Mucosa of stomach (tissue), 1 donor: Measurements from ENCODE around the gene FAM168A.
"Not testable (repeated sequence)": the region's sequence is repeated elsewhere in the genome, so short reads cannot be mapped to it uniquely, and the experiment has no call there.

Source experiments
- H3K27me3 ChIP-seq: one replicate; pipeline ENCODE4 v1.7.0; 2013; ENCODE audit warnings: mild to moderate bottlenecking, low read length; ENCODE audit not compliant: control insufficient read depth, insufficient read depth
- H3K36me3 ChIP-seq: one replicate; pipeline ENCODE4 v1.7.0; 2013; ENCODE audit warnings: low read length; ENCODE audit not compliant: control insufficient read depth, insufficient read depth
- H3K4me1 ChIP-seq: one replicate; pipeline ENCODE4 v1.7.0; 2013; ENCODE audit warnings: mild to moderate bottlenecking, low read length; ENCODE audit not compliant: control insufficient read depth, insufficient read depth
- H3K4me3 ChIP-seq: one replicate; pipeline ENCODE4 v1.7.0; 2013; ENCODE audit warnings: low read length
- H3K9ac ChIP-seq: one replicate; pipeline ENCODE4 v1.7.0; 2013; ENCODE audit warnings: mild to moderate bottlenecking, low read length, moderate library complexity
- H3K9me3 ChIP-seq: one replicate; pipeline ENCODE4 v1.7.0; 2013; ENCODE audit warnings: mild to moderate bottlenecking, low read length, moderate library complexity; ENCODE audit not compliant: control insufficient read depth
- donor health status: Pancreatic carcinoma.

Gene FAM168A

GRCh38 chr11:73586791-73587190, 11.1 kb downstream of the FAM168A start:
- Histone ChIP-seq H3K9ac (no peak overlapping the region), H3K36me3 (no peaks in the 10 kb centered on the region), H3K9me3 (no peaks in the 10 kb centered on the region), H3K4me3 (no peak overlapping the region), H3K27me3 (no peaks in the 10 kb centered on the region), H3K4me1 (no peaks in the 10 kb centered on the region)

- H3K9ac ChIP-seq: no peak overlapping the region
- H3K27me3 ChIP-seq: no peaks in the 10 kb centered on the region
- no peak overlapping the region for H3K4me3 ChIP-seq
- H3K9me3 ChIP-seq: no peaks in the 10 kb centered on the region
- no peaks in the 10 kb centered on the region for H3K36me3 ChIP-seq
- H3K4me1 ChIP-seq: no peaks in the 10 kb centered on the region
Measured at GRCh38 chr11:73585834-73586575, 11.9 kb downstream of the FAM168A start.

- no peaks in the 10 kb centered on the region for H3K36me3 ChIP-seq
- H3K9ac ChIP-seq: no peak overlapping the region
Measured at GRCh38 chr11:73584831-73585230, 13.1 kb downstream of the FAM168A start.

GRCh38 chr11:73582653-73583052, 15.3 kb downstream of the FAM168A start:
- no peaks in the 10 kb centered on the region for H3K9me3 ChIP-seq
- H3K4me1 ChIP-seq: no peaks in the 10 kb centered on the region
- H3K27me3 ChIP-seq: no peaks in the 10 kb centered on the region
- no peak overlapping the region for H3K9ac ChIP-seq
- H3K4me3 ChIP-seq: no peak overlapping the region
- no peaks in the 10 kb centered on the region for H3K36me3 ChIP-seq

More at GRCh38 chr11:73584831-73585230, 13.1 kb downstream of the FAM168A start:
- no peak overlapping the region for H3K4me3 ChIP-seq
- no peaks in the 10 kb centered on the region for H3K27me3 ChIP-seq
- no peaks in the 10 kb centered on the region for H3K9me3 ChIP-seq
- no peaks in the 10 kb centered on the region for H3K4me1 ChIP-seq

GRCh38 chr11:73580749-73581148, 17.2 kb downstream of the FAM168A start:
- not testable (repeated sequence) for H3K36me3 ChIP-seq, H3K9me3 ChIP-seq, H3K9ac ChIP-seq, H3K27me3 ChIP-seq, H3K4me3 ChIP-seq, H3K4me1 ChIP-seq

- H3K27me3 ChIP-seq: no peaks in the 10 kb centered on the region
- no peaks in the 10 kb centered on the region for H3K4me1 ChIP-seq
- no peak overlapping the region for H3K4me3 ChIP-seq
- no peaks in the 10 kb centered on the region for H3K9me3 ChIP-seq
- H3K36me3 ChIP-seq: no peaks in the 10 kb centered on the region
- H3K9ac ChIP-seq: no peak overlapping the region
Measured at GRCh38 chr11:73579641-73580434, 18.1 kb downstream of the FAM168A start.

GRCh38 chr11:73578592-73579185, 19.2 kb downstream of the FAM168A start:
- H3K9ac ChIP-seq: no peak overlapping the region
- H3K36me3 ChIP-seq: no peaks in the 10 kb centered on the region
- H3K27me3 ChIP-seq: no peaks in the 10 kb centered on the region
- no peaks in the 10 kb centered on the region for H3K4me1 ChIP-seq
- H3K4me3 ChIP-seq: no peak overlapping the region
- no peaks in the 10 kb centered on the region for H3K9me3 ChIP-seq

GRCh38 chr11:73577496-73577917, 20.4 kb downstream of the FAM168A start:
- Histone ChIP-seq H3K9ac (no peak overlapping the region), H3K4me3 (no peak overlapping the region), H3K36me3 (no peaks in the 10 kb centered on the region), H3K9me3 (no peaks in the 10 kb centered on the region), H3K4me1 (no peaks in the 10 kb centered on the region), H3K27me3 (no peaks in the 10 kb centered on the region)

- no peaks in the 10 kb centered on the region for H3K36me3 ChIP-seq
- no peaks in the 10 kb centered on the region for H3K9me3 ChIP-seq
- no peaks in the 10 kb centered on the region for H3K27me3 ChIP-seq
- no peaks in the 10 kb centered on the region for H3K4me1 ChIP-seq
- no peak overlapping the region for H3K4me3 ChIP-seq
- H3K9ac ChIP-seq: no peak overlapping the region
Measured at GRCh38 chr11:73576185-73576614, 21.7 kb downstream of the FAM168A start.

- not testable (repeated sequence) for H3K27me3 ChIP-seq
Measured at GRCh38 chr11:73571982-73572381, 25.9 kb downstream of the FAM168A start.

GRCh38 chr11:73570415-73571114, 27.3 kb downstream of the FAM168A start:
- H3K4me1 ChIP-seq: no peaks in the 10 kb centered on the region
- no peaks in the 10 kb centered on the region for H3K9me3 ChIP-seq
- H3K9ac ChIP-seq: no peak overlapping the region
- no peaks in the 10 kb centered on the region for H3K36me3 ChIP-seq
- H3K4me3 ChIP-seq: no peak overlapping the region
- no peaks in the 10 kb centered on the region for H3K27me3 ChIP-seq

More at GRCh38 chr11:73571982-73572381, 25.9 kb downstream of the FAM168A start:
- not testable (repeated sequence) for H3K4me1 ChIP-seq, H3K9me3 ChIP-seq, H3K9ac ChIP-seq, H3K4me3 ChIP-seq, H3K36me3 ChIP-seq
